ENCODE data around the gene NME4. TPM values are rescaled to one million over a fixed set of nuclear protein-coding genes. Genes with fewer than 3 reads are reported as not detected.
A peak's percentile ranks its signal among the peaks of the same experiment; 100 is the strongest.

Gene NME4
- total and polyA plus RNA-seq, 10 of the 15 experiments (the other 5 are each of a cell fraction or from before 2014, with no cell fraction given): 11.0 to 235 (median 97.7) TPM

GRCh38 chr16:369275-369865, 27.6 kb upstream of the NME4 start:
- Histone ChIP-seq H3K9ac (ENCODE audit: control insufficient read depth, insufficient read depth, low read length) (peak overlapping the region; percentile 46), H3K4me2 (ENCODE audit: control insufficient read depth, insufficient read depth) (peak overlapping the region; percentile 79), H3K4me3 (peak overlapping the region; percentile 65), H3K4me1 (ENCODE audit: control insufficient read depth, insufficient read depth, low read length) (peaks cover 4% of the 10 kb centered on the region; the same call in 1 of the 2 replicates), H4K20me1 (ENCODE audit: control insufficient read depth, insufficient read depth) (no peaks in the 10 kb centered on the region), H3K27ac (ENCODE audit: control insufficient read depth, insufficient read depth) (no peak overlapping the region), H2AFZ (ENCODE audit: control insufficient read depth, low read depth, low read length) (no peak overlapping the region), H3K9me3 (replicated peaks; ENCODE audit: control insufficient read depth, insufficient read depth, low read length) (no peaks in the 10 kb centered on the region), H3K36me3 (ENCODE audit: control insufficient read depth in 2 of 2, insufficient read depth in 2 of 2, low read length in 1 of 2) (peaks cover 5 to 17% of the 10 kb centered on the region in 2 experiments; a peak in 3 of 4 replicates), H3K27me3 (replicated peaks in 1 of 2; ENCODE audit: control insufficient read depth in 2 of 2, insufficient read depth in 2 of 2, low read length in 1 of 2) (no peaks in the 10 kb centered on the region), H3K79me2 (ENCODE audit: control insufficient read depth, insufficient read depth, low read length) (peaks cover 4% of the 10 kb centered on the region)
- FAIRE-seq: no peak
- WGBS (ENCODE audit: insufficient coverage, insufficient replicate concordance, low lambda C conversion rate, missing lambda C conversion rate): 77% methylated on average over 20 of the region's 20 CpGs
- no peak for ATAC-seq
- DNase-seq (ENCODE audit: low read depth, low spot score): no peak
- TF ChIP-seq CREB1 (IDR thresholded peaks at IDR 0.05; ENCODE audit: low read depth) (no peak), CTCF (IDR thresholded peaks at IDR 0.05 in 2 of 3, conservative IDR thresholded peaks at IDR 0.05 in 1 of 3; ENCODE audit: control insufficient read depth in 2 of 3, extremely low read depth in 1 of 3, insufficient read depth in 1 of 3, low read depth in 3 of 3, low read length in 3 of 3) (no peak), BHLHE40 (IDR thresholded peaks at IDR 0.05; ENCODE audit: borderline replicate concordance in 1 of 2, low read depth in 2 of 2, low read length in 1 of 2) (no peak), SRF (IDR thresholded peaks at IDR 0.05; ENCODE audit: low read depth in 2 of 2, low read length in 2 of 2) (no peak), NR2C1 (IDR thresholded peaks at IDR 0.05) (no peak), NFYB (IDR thresholded peaks at IDR 0.05; ENCODE audit: insufficient read depth, low read depth, low read length) (no peak)
- ChIA-PET POLR2A (no interaction called here), CTCF (no interaction called here), RAD21 (ENCODE audit: unreplicated experiment) (no interaction called here), SMC1A (ENCODE audit: uncharacterized antibody, unreplicated experiment) (interaction anchor here (0.6 kb wide), 1 partner anchor 13 kb away, joined by 3 read pairs; no protein-coding TSS in a partner anchor)
- in situ Hi-C loops (cut with MboI) (loop anchor here (5.0 kb wide), 1 partner anchor 262 kb away; no protein-coding TSS in a partner anchor), intact Hi-C loops (cut with micrococcal nuclease; ENCODE audit: unreplicated experiment) (no loop called here)
- BruUV-seq (replicated peaks): no TSS peak
